ENCODE measurements around the gene MSANTD7.

Gene MSANTD7

GRCh38 chr10:14880229-14880628 lies 42.1 kb downstream of the MSANTD7 start:
- no peak for DNase-seq (ENCODE audit: low read depth)

- no peak for DNase-seq (ENCODE audit: low read depth)
Measured at GRCh38 chr10:14884082-14884481, 46.0 kb downstream of the MSANTD7 start.
